HG03159 (cell line): ENCODE data around the gene TXNL4B.

Source experiments
- ATAC-seq: cut with Tn5 transposase; IDR thresholded peaks from one replicate; pipeline ENCODE4 v1.9.1; 2021; ENCODE audit warnings: mild to moderate bottlenecking, moderate library complexity; ENCODE audit not compliant: unreplicated experiment

The TXNL4B gene

GRCh38 chr16:72042157-72042660 lies 51.2 kb downstream of the TXNL4B start:
- ATAC-seq: no peak

- ATAC-seq: no peak
Observed at GRCh38 chr16:72036098-72036497, 57.3 kb downstream of the TXNL4B start.
